Fibroblast of lung (primary cell): ENCODE results near the gene STK32C.

Experiments used
- CTCF ChIP-seq, 2 donors: IDR thresholded peaks in 1 of 2; conservative IDR thresholded peaks in 1 of 2; 1 replicate in 1 of 2; 2 replicates in 1 of 2; pipeline ENCODE4 v1.5.1; 2011 to 2012; ENCODE audit warnings: low read length in 2 of 2, control low read depth in 1 of 2, inconsistent platforms in 1 of 2, low read depth in 1 of 2, mild to moderate bottlenecking in 1 of 2
- EZH2 ChIP-seq: IDR thresholded peaks from 2 replicates; pipeline ENCODE4 v1.5.1; 2012; ENCODE audit warnings: low read length, control low read depth, mild to moderate bottlenecking; ENCODE audit errors: missing control alignments

DNA sequence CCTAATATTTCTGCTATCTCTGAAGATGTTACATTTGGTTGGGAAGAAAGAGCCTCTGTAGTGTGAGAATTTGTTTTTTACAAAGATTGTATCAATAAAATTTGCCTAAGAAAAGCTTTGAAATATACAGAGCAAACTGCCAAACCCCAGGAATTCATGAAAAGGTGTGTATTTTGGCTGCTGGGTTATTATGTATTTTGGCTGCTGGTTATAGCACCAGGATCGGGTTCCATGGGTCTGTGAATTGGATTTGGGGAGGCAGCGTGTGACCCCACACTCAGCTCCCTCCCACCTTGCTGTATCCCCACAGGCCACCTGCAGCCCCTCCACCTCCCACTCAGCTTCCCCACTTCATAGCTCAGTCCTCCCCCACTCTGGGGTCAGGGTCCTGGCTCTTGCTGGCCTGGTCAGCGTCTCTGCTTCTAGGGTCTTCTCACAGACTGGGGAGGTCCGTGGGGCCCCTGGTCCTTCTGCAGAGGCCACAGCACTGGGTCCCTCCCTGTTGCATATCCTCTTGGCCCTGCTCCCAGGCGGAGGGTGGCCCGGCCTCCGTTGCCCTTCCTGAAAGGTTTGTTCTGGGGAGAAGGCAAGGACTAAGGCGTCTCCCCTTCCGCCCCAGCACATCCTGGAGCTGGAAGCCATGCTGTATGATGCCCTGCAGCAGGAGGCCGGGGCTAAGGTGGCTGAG is 145.0 kb downstream of the STK32C start:
- TF ChIP-seq EZH2 (no peak), CTCF (conservative IDR thresholded peaks at IDR 0.05 in 1 of 2, IDR thresholded peaks at IDR 0.05 in 1 of 2; ENCODE audit: low read depth in 1 of 2, low read length in 2 of 2) (no peak)
